SK-N-MC (cell line): ENCODE data around the gene MOG.

Experiments
- DNase-seq: peaks from one replicate; pipeline ENCODE4 v3.0.0-alpha.2; 2011; ENCODE audit warnings: low read depth, low spot score
- H3K27ac ChIP-seq: fragments of 200-600 bp; sonication (generic); 2 replicates; pipeline ENCODE4 v1.5.1; 2016; ENCODE audit warnings: mixed run types
- H3K36me3 ChIP-seq: fragments of 200-600 bp; sonication (generic); 2 replicates; pipeline ENCODE4 v1.6.1; 2017; ENCODE audit warnings: antibody characterized with exemption, low read length, mixed read lengths; ENCODE audit not compliant: insufficient read depth
- H3K4me3 ChIP-seq: fragments of 200-600 bp; sonication (generic); 2 replicates; pipeline ENCODE4 v1.5.1; 2016
- H3K9ac ChIP-seq: fragments of 200-600 bp; sonication (generic); 2 replicates; pipeline ENCODE4 v1.8.0; 2017; ENCODE audit warnings: mixed run types, mixed read lengths; ENCODE audit not compliant: insufficient read length
- H3K9me3 ChIP-seq: fragments of 200-600 bp; sonication (generic); 2 replicates; pipeline ENCODE4 v1.6.1; 2017; ENCODE audit warnings: low read depth, mild to moderate bottlenecking, antibody characterized with exemption, low read length, moderate library complexity, mixed read lengths
- EZH2 ChIP-seq: fragments of 200-600 bp; sonication (generic); IDR thresholded peaks from one replicate; pipeline ENCODE4 v1.6.1; 2017; ENCODE audit warnings: antibody characterized with exemption
- FOXP2 ChIP-seq: optimal IDR thresholded peaks from 2 replicates; pipeline ENCODE3; 2011; ENCODE audit warnings: mild to moderate bottlenecking, moderate library complexity; ENCODE audit not compliant: insufficient read depth; ENCODE audit errors: extremely low read length, control extremely low read depth
- POLR2AphosphoS5 ChIP-seq: IDR thresholded peaks from 2 replicates; pipeline ENCODE4 v1.6.1; 2012; ENCODE audit warnings: mild to moderate bottlenecking, low read depth, low read length, borderline replicate concordance

Gene MOG

DNA sequence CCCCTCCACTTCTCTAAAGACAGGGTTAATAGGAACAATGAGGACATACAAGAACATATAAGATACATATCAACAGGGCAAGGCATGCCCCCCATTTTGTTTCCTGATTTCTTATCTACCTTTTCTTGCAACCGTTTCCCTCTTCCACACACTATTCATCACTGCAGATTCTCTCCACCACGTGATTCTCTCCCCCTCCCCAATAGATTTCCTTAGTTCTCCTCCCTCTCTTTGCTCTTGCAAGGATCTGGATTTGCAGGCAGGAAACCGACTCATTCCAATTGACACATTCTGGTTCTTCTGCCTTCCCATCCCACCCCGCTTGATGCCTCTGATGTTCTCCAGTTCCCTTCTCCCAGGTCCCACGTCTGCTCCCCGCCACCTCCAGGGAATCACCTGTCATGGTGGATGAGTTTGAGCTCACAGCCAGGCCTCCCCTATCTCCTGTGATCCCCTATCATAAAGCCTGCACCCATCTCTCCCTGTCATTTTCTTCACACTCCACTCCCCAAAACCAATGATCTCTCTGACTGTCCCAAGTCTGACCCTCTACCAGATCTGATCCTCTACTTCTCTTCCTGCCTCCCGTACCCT, 31.5 kb upstream of the MOG start:
- no peak for DNase-seq
- TF ChIP-seq FOXP2: no peak
- TF ChIP-seq POLR2AphosphoS5: no peak
- TF ChIP-seq EZH2: no peak
- H3K27ac ChIP-seq: no peak overlapping the region
- H3K9ac ChIP-seq: no peak overlapping the region
- H3K4me3 ChIP-seq: peak overlapping the region; percentile 5; the same call in 1 of the 2 replicates
- peaks cover 17% of the 10 kb centered on the region; the same call in 1 of the 2 replicates for H3K36me3 ChIP-seq
- no peaks in the 10 kb centered on the region for H3K9me3 ChIP-seq

DNA sequence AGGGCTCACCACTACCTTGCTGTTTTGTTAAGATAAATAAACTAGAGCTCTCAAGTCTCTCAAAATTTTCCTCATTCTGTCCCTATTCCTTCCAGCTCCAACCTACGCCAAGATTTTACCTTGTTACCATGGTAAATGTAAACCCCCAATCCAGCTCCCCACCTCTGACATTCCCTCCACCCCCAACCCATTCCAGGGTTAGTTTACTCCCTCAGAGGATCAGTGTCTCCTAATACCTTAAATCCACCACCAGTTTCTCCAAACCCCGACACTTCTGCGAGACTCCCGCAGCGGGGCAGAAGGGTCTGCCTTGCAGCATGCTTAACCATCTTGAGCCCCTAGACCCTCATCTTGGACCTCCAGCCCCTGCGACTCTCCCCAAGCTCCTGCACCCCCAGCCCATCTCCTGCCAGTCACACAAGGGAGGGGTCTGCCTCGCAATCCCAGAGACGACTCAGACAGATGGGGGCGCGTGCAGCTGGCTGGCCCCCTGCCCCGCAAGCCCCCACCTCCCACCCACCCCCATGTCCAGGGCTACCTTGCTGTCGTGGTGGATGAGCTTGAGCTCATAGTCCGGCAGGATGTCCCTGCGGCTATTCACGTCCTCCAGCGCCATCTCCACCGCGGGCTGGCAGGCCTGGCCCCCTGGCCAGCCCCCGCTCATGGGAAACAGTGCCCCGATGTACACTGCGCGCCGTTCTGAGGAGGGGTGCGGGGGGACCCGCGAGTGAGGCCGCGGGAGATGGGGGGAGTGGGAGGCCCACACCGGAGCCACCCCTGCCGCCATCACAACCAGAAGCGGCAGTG, 29.7 kb upstream of the MOG start:
- peaks cover 5% of the 10 kb centered on the region; the same call in 1 of the 2 replicates for H3K36me3 ChIP-seq
- TF ChIP-seq EZH2 (no peak), FOXP2 (no peak), POLR2AphosphoS5 (no peak)
- peak overlapping the region; percentile 43 for H3K4me3 ChIP-seq
- H3K27ac ChIP-seq: no peak overlapping the region
- H3K9ac ChIP-seq: no peak overlapping the region
- no peaks in the 10 kb centered on the region for H3K9me3 ChIP-seq
- DNase-seq: no peak

DNA sequence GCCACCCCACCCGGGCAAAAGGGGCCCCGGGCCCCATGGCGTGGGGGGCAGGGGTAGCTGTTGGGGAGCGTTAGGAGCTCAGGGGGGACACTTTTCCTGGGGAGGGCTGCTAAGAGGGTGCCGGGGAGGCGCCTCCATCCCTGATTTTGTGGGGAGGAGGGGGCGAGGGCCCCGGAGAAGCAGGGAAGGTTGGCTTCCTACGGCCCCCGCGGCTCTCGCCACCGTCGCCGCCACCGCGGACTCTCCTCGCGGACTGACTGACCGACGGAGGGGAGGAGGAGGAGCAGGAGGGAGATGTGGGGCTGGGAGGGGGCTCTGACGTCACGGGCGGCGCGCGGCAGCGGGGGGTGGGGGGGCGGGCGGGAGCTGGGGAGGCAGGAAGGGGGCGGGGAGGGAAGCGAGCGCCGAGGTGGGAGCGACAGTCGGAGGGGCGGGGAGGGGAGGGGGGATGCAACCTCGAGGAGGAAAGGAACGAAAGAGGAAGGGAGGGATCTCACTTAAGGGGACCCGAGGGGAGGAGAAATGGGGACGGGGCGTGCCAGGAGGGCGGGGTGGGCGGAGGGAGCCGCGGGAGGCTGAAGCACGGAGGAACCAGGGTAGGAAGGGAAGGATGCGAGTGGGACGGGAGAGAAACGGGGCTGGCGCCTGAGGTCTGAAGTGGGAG, 29.0 kb upstream of the MOG start:
- peak overlapping the region; percentile 62 for H3K9ac ChIP-seq
- H3K9me3 ChIP-seq: no peaks in the 10 kb centered on the region
- H3K36me3 ChIP-seq: peaks cover 2% of the 10 kb centered on the region; the same call in 1 of the 2 replicates
- DNase-seq: no peak
- TF ChIP-seq POLR2AphosphoS5: peak; percentile 59; the same call in 1 of the 2 replicates
- no peak for TF ChIP-seq EZH2
- no peak for TF ChIP-seq FOXP2
- peak overlapping the region; percentile 86 for H3K4me3 ChIP-seq
- no peak overlapping the region for H3K27ac ChIP-seq

DNA sequence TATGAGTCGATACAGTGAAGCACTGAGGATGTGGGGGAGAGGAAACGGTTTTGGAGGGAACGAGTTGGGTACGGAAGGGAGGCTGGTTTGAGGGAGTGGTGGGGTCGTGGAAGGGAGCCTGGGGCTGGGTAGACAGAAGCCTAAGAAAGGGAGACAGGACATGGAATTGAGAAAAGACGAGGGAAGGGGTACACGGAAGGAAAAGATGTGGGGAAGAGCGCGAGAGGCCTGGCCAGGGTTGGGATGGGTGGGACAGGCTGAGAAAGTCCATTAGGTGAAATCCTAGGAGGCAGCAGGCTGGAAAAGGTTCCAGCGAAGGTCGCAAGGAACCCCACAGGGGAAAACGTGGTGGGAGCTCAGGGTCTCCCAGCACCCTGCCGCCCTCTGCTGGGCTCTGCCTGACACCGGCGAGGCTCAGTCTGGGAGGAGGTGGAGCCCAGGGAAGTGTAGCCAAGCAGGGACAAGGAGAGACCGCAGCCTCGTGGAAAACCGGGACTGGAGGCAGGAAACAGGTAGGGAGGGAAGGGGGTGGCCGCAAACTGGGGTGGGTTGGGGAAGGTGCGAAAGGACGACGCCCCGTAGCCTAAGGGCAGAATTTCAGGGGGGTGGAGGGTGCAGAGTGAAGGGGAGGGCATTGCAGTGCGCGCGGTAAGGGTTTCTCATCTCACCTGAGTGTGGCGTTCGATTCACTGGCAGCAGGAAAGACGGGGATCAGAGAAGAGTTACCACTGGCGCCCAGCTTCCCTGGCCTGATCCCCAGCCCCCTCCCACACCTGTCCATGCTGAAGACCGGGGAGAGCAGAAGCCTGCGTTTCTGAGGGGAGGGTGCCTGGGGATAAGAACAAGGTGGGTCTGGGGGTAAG, 28.2 kb upstream of the MOG start:
- H3K36me3 ChIP-seq: no peaks in the 10 kb centered on the region
- H3K4me3 ChIP-seq: peak overlapping the region; percentile 86
- no peak overlapping the region for H3K27ac ChIP-seq
- no peak for DNase-seq
- TF ChIP-seq EZH2 (no peak), POLR2AphosphoS5 (no peak; the same call in 1 of the 2 replicates), FOXP2 (no peak)
- peak overlapping the region; percentile 62 for H3K9ac ChIP-seq
- no peaks in the 10 kb centered on the region for H3K9me3 ChIP-seq

GRCh38 chr6:29629571-29629970, 27.3 kb upstream of the MOG start:
- no peak overlapping the region for H3K9ac ChIP-seq
- no peaks in the 10 kb centered on the region for H3K36me3 ChIP-seq
- peak overlapping the region; percentile 86 for H3K4me3 ChIP-seq
- TF ChIP-seq EZH2 (no peak), POLR2AphosphoS5 (no peak), FOXP2 (no peak)
- DNase-seq: no peak
- H3K9me3 ChIP-seq: no peaks in the 10 kb centered on the region
- H3K27ac ChIP-seq: no peak overlapping the region

DNA sequence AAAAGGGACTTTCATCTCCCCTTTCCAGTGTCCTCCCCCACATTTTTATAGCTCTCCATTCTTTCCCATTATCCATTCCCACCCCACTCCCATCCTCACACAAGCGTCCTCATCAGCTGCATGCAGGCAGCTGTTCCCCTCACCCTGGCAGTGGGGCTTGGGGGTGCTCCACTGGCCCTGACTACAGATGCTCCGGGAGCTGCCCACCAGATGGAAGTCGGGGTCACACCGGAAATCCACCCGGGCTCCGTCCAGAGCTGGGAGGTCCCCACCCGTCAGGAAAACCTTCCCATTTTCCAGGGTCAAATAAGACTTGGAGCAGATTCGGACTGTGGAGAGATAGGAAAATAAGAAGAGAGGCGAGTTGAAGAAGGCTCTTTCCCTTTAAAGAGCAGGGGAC, 26.6 kb upstream of the MOG start:
- Histone ChIP-seq H3K27ac (no peak overlapping the region), H3K9ac (no peak overlapping the region), H3K36me3 (no peaks in the 10 kb centered on the region), H3K4me3 (no peak overlapping the region), H3K9me3 (no peaks in the 10 kb centered on the region)
- no peak for TF ChIP-seq POLR2AphosphoS5
- no peak for TF ChIP-seq EZH2
- no peak for TF ChIP-seq FOXP2
- no peak for DNase-seq

GRCh38 chr6:29631209-29631810, 25.6 kb upstream of the MOG start:
- no peak for DNase-seq
- Histone ChIP-seq H3K4me3 (0 out of 2 replicates have a peak overlapping the region, but pooled peaks have one; percentile 95), H3K9me3 (no peaks in the 10 kb centered on the region), H3K36me3 (no peaks in the 10 kb centered on the region), H3K9ac (no peak overlapping the region), H3K27ac (no peak overlapping the region)
- no peak for TF ChIP-seq FOXP2
- TF ChIP-seq EZH2: no peak
- no peak for TF ChIP-seq POLR2AphosphoS5
